Stimulated activated naive CD8-positive, alpha-beta T cell treated with anti-CD3 and anti-CD28 coated beads, Interleukin-15, Interleukin-2, amounts not matched to agents 100 U/mL and 50 U/mL, for 24 hours (primary cell): Measurements from ENCODE around the gene DAGLB.

Experiments used
- ATAC-seq: fragments of 150-1000 bp; cut with Tn5 transposase; one replicate; pipeline ENCODE4 v1.10.0; 2021
- DNase-seq: peaks from one replicate; pipeline ENCODE4 v3.0.0; 2021

DAGLB gene

DNA sequence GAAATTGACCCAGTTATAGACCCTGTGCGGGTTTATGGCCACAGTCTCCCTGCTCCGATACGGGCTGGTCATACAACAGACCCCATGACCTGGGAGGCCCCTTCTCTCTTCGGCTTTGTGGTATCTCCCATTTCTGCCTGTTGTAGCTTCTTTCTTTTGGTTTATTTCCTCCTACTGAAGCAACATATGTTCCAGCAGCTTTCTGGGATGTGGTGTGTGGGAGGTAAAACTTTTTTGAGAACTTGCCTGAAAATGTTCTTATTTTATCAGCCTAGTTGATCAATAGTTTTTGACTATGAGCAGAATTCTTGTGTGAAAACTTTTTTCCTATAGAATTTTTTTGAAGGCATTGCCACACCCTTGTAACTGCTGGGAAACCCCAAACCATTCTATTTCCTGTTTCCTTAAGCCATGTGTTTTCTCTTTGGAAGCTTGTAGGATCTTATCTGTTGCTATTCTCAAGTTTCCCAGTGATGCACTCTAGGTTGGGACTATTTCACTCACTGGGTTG lies 80.0 kb downstream of the DAGLB start:
- DNase-seq: no peak
- ATAC-seq: no peak

DNA sequence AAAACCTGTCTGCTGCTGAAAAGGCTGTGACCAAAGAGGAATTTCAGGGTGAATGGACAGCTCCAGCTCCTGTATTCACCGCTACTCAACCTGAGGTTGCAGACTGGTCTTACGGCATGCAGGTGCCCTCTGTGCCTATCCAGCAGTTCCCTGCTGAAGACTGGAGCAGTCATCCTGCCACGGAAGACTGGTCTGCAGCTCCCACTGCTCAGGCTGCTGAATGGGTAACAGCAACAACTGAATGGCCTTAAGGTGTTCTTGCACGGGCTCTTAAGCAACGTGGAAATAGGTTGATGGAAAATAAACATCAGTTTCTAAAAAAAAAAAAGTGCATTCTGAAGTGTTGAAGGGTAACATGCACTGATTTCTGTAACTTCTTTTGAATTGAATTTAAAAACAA lies 82.3 kb downstream of the DAGLB start:
- ATAC-seq (no peak), DNase-seq (no peak)

DNA sequence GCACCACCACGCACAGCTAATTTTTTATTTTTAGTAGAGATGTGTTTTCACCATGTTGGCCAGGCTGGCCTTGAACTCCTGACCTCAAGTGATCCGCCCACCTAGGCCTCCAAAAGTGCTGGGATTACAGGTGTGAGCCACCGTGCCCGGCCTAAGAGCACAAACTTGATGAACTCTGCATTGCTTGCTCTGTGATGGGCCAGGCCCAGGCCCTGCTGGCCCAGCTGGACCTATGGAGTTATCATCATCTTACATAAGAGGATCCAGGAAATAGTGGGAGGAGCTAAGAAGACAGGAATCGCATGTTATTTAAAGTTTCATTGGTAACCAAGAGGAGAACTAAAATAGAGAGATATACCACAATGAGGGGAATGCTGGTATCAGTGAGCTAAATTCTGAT lies 86.9 kb downstream of the DAGLB start:
- ATAC-seq (no peak), DNase-seq (no peak)

DNA sequence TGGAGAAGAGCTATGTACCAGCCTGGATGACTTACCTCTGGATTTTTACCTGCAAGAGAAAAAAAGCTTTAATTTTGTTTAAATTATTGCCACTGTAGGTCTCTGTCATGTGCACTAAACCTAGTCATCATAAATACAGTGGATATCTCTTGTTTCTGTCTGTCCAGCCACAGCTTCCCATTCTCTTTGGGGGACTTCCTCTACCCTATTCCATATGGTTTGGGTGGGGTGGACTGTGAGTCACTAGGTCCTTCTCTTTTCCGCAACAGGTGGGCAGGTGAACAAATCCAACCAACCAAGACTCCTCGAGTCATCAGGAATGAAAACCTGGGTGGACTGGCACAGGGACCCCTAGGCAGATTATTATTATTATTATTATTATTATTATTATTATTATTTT lies 88.0 kb downstream of the DAGLB start:
- DNase-seq (no peak), ATAC-seq (no peak)
